UCSD-AML1 (cell line): Measurements from ENCODE around the gene B3GAT3.
A peak's percentile ranks its signal among the peaks of the same experiment; 100 is the strongest.
"Not testable (repeated sequence)": the region's sequence is repeated elsewhere in the genome, so short reads cannot be mapped to it uniquely, and the experiment has no call there.

Experiments
- DNase-seq: peaks from one replicate; lab custom pipeline; 2025; ENCODE audit not compliant: unreplicated experiment; lab: John Stamatoyannopoulos, UW

Gene B3GAT3

DNA sequence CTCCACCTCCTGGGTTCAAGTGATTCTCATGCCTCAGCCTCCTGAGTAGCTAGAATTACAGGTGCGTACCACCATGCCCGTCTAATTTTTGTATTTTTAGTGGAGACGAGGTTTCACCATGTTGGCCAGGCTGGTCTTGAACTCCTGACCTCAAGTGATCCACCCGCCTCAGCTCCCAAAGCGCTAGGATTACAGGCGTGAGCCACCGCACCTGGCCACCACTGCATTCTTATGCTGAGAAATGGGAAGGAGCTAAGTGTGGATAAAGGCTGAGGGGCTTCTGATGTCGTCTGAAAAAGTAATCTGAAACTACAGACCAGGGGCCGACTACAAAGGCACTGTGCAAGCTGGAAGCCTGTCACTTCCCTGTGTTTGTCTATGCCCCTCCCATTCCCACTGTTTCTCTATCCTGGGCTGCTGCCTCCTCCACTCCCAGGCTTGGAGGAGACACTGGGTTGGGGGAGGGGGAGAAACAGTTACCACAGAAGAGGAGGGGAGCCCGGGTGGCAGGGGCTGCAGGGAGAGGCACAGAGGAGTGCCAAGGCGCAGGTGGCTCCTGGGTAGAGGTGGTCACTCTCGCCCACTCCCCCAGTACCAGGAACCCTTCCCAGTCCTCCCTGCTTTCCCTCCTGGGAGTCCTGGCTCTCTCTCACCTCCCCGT is 17.2 kb downstream of the B3GAT3 start:
- no peak for DNase-seq

GRCh38 chr11:62603776-62604299 is 17.9 kb downstream of the B3GAT3 start:
- no peak for DNase-seq

DNA sequence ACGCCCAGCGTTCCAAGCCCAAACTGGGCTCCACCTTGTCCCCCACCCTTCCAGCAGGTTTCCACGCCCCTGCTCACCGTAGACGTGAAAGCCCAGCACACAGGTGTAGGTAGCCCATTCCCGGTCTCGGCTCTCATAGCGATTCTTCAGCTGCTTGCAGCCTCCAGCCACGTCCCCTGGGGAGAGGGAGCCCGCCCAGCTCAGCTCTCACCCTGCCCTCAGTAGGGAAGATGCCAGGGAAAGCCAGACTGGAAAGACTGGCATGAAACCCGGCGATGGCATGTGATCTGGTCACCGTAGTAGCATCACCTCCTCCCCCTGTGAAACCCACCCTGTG is 18.7 kb downstream of the B3GAT3 start:
- no peak for DNase-seq

GRCh38 chr11:62602141-62603071 is 19.4 kb downstream of the B3GAT3 start:
- no peak for DNase-seq

DNA sequence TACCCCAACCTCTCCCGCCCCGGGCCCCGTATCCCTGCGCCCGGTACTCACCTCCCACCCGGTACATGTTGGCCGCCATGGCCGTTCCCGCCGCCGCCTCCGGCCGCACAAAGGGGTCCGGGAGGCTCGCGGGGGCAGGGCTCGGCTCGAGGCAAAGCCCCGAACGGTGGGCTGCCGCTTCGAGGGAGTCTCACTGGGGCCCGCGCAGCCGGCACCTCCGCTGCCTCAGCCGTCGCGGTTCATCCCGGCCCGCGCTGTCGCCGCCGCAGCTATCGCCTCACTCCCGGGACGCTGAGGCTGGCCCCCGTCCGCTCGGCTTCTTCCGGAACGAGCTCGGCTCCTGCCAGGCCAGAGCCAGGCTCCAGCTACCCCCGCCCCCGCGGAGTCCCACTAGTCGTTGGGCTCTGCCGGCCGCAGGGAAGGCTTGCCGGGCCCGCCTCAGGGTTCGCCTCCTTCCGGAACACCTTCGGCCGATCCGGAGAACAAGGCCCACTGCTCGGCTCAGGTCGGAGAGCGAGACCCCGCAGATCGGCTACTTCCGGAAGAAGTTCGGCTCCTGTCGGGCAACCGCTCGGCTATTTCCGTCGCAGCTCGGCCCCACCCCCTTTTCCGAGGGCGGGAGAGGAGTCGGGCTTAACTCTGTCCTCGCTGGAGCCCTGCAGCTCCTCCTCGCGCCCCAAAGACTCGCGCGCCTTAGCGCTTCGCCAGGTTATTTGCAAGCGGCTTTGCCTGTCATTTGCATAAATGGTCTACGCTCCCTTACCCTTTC is 20.2 kb downstream of the B3GAT3 start, which contains the start of gene MTA2:
TSS of gene MTA2 (minus strand) at position 494 of the 769 bp plus-strand sequence. CDS start at position 79, 415 bp downstream.
- peak; percentile 98 for DNase-seq

GRCh38 chr11:62601122-62601371 is 20.7 kb downstream of the B3GAT3 start:
- DNase-seq, result peak; percentile 63

- DNase-seq, result no peak
Observed at GRCh38 chr11:62600367-62601121, 21.2 kb downstream of the B3GAT3 start.

DNA sequence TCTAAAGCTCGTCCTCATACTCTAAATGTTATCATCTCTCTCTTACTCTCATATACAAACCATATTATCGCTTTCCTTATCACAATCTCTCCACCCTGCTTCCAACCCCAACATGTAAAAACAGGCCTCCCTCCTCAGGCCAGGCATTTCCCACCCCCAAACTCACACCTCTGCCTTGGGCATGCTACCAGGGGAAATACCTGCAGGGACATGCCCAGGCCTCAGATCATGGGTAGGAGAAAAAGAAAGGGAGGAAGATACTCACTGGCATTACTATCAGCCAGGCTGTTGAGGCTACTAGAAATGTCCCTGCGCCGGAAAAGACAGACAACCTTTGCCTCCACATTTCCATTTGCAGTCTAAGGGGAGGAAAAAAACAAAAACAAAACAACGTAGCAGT is 21.9 kb downstream of the B3GAT3 start:
- DNase-seq, result no peak

DNA sequence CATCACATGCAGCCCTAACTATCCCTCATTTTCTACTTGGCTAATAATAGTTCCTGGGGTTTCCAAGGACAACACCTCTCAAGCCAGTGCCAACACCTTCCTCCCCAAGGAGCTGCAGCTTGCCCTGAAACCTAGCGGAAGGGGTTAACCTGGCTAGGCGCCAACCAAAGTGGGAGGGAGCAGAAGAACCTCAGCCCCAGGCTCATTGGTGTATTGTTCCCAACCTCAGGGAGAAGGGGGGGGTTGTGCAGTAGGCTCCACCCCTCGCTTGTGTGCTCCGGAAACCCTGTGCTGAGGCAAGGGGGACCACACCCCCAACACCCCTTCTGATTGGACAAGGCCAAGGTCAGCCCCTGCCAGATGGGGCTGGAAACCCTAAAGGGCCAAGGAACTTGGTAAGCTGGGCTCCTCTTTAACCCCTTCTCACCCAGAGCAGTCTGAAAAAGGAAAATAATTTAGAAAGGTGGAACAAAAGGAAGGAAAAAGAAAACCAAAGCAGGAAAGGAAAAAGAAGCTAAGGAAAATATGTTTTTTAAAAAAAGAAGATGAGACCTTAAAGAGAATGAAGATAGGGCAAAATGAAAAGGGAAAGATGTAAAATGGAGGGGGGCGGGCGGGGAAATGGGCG is 22.6 kb downstream of the B3GAT3 start:
- peak; percentile 97 for DNase-seq

DNA sequence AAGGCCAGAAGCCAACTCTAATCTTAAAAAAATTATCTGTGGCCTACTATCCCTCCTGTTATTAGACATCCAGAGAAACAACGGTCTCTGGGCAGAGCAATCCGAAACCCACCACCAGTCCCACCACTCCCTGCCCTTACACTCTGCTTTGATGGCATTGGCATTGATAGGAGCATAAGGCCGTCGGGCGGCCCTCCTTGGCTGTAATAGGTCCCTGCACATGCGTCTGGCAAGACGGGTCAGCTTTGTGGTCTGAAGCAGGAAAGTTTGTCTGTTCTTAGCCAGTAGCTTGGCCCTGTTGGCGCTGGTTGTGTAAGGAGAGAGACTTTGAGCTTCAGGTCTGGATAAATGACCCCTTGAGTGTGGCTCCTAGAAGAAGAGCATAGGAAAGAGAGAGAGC is 26.7 kb downstream of the B3GAT3 start:
- no peak for DNase-seq

GRCh38 chr11:62593434-62594044 is 28.2 kb downstream of the B3GAT3 start:
- DNase-seq, result peak; percentile 82

- no peak for DNase-seq
Observed at GRCh38 chr11:62592989-62593421, 28.8 kb downstream of the B3GAT3 start.

DNA sequence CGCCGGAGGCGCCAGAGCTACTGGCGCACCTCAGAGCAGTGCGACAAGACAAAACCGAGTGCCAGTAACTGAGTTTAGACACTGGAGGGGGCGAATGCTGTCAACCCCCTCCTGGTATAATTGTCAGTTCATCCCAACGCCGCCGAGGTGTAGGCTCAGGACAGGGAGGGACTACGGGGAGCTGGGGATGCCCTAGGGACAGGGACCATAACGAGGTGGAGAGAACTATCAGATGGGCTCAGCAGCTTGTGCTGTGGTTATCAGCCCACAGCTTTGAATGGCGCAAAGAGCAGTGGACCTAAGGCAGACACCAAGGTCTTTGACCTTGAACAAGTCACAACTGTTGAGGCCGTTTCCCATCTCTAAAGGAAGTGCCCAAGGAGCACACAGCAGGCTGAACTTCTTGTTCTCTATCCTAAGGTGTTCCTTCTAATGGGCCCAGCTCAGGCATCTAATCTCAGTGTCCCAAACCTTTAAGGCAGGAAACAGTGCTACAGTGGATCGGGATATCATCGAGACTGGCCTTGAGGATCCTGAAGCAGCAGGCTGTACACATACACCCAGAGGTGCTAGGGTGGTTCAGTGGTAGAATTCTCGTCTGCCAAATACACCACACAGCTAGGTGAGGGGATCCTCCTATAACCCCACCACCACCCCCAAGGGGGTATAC is 29.5 kb downstream of the B3GAT3 start:
- DNase-seq, result no peak

DNA sequence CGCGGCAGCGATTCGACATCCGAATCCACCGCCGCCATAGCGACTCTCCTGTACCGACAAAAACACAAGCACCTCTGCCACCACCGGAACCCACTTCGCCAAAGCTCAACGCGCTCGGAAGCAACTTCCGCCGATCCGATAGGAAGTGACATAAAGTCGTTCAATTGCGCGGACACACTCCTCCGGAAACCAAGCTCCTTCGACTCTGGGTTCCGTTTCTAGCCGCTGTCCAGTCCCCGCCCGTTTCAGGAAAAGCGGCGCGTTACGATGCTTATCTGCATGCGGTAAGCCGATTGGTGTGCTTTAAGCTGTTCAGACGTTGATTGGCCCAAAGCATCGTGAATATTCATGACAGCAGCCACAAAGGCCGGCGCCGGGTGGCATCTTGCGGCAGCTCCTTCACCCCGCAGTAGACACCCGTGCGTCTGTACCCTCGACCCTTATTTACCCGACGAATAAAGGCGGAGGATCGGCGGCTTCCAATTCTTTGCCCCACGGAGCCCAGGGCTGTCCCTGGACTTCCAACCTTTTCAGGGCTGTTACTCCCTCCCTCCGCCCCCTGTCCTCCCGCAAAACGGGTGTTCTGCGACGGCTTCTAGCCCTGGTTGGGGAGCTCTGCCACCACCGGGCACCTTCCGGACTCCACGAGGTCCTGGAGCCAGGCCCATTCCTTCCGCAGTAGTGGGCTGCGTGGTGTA is 30.2 kb downstream of the B3GAT3 start, which contains the start of gene TUT1:
TSS of gene TUT1 (minus strand) at position 76 of the 698 bp plus-strand sequence. CDS start at position 38, 38 bp downstream.
- DNase-seq, result peak; percentile 98

GRCh38 chr11:62588966-62589637 is 32.7 kb downstream of the B3GAT3 start:
- DNase-seq, result peak; percentile 20

DNA sequence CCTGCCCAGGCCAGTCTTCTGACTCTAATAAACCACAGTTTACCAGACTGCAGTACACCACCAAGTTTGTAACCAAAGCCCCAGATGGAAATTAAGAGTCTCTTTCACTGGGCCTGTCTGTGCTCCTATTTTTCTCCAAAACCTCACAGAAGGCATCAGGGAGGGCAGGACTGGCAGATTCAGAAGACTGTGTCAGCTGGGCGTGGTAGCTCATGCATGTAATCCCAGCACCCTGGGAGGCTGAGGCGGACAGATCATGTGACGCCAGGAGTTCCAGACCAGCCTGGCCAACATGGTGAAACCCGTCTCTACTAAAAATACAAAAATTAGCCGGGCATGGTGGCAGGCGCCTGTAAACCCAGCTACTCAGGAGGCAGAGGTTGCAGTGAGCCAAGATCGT is 36.4 kb downstream of the B3GAT3 start:
- DNase-seq, result not testable (repeated sequence)

GRCh38 chr11:62581735-62582134 is 40.1 kb downstream of the B3GAT3 start:
- not testable (repeated sequence) for DNase-seq
